Chondrocyte (in vitro differentiated cells): ENCODE measurements around the gene PRMT5. TPM values are rescaled to one million over a fixed set of nuclear protein-coding genes. Genes with fewer than 3 reads are reported as not detected.

Experiments
- DNase-seq: peaks from one replicate; pipeline ENCODE4 v3.0.0; 2021; ENCODE audit warnings: mixed read lengths, low spot score
- H3K27ac Mint-ChIP-seq: one replicate; pipeline ENCODE4 v1.8.0; 2021; ENCODE audit warnings: mild to moderate bottlenecking, moderate library complexity, mixed read lengths; ENCODE audit not compliant: unreplicated experiment
- H3K27me3 Mint-ChIP-seq: 2 replicates; pipeline ENCODE4 v1.8.0; 2021; ENCODE audit warnings: low read depth, mixed read lengths
- H3K36me3 Mint-ChIP-seq: 2 replicates; pipeline ENCODE4 v1.8.0; 2021; ENCODE audit warnings: low read depth, mixed read lengths
- H3K4me1 Mint-ChIP-seq: 2 replicates; pipeline ENCODE4 v1.8.0; 2021; ENCODE audit warnings: low read depth, mild to moderate bottlenecking, mixed read lengths
- H3K4me3 Mint-ChIP-seq: one replicate; pipeline ENCODE4 v1.8.0; 2021; ENCODE audit warnings: mild to moderate bottlenecking, moderate library complexity, mixed read lengths; ENCODE audit not compliant: unreplicated experiment
- H3K9me3 Mint-ChIP-seq: 2 replicates; pipeline ENCODE4 v1.8.0; 2021; ENCODE audit warnings: low read depth, mixed read lengths
- CTCF ChIP-seq: fragments of 200-600 bp; sonication (generic); IDR thresholded peaks from 2 replicates; pipeline ENCODE4 v1.5.0; 2021; ENCODE audit warnings: antibody characterized with exemption, mild to moderate bottlenecking, moderate library complexity
- total RNA-seq: library from RNA; stranded (reverse); gene quantifications from 3 replicates; pipeline ENCODE4 v1.2.1, GENCODE V29; 2021

Gene PRMT5
- total RNA-seq, 1 donor from 2014 or later: 50.4 TPM

DNA sequence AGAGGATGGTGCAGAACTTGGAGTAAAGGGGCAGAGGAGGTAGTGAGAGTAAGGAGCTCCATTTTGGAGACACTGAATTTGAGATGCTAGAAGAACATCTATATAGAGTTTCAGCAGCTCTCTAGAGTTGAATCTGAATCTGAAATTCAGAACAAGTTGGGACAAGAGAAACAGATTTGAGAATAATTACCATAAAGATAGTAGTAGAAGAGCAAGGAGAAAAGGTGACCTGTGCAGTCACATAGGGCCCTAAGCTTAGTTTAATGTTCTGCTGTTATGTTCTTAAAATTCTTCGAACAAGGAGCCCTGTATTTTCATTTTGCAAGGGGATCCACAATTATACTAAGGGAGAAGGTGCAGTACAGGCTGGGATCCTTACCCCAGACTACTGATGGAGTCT lies 38.8 kb downstream of the PRMT5 start:
- TF ChIP-seq CTCF: no peak
- DNase-seq: no peak
- Mint-ChIP-seq H3K4me1 (peaks cover 15% of the 10 kb centered on the region), H3K27me3 (no peaks in the 10 kb centered on the region), H3K36me3 (peaks cover 2% of the 10 kb centered on the region), H3K4me3 (no peak overlapping the region), H3K27ac (no peak overlapping the region), H3K9me3 (no peaks in the 10 kb centered on the region)

DNA sequence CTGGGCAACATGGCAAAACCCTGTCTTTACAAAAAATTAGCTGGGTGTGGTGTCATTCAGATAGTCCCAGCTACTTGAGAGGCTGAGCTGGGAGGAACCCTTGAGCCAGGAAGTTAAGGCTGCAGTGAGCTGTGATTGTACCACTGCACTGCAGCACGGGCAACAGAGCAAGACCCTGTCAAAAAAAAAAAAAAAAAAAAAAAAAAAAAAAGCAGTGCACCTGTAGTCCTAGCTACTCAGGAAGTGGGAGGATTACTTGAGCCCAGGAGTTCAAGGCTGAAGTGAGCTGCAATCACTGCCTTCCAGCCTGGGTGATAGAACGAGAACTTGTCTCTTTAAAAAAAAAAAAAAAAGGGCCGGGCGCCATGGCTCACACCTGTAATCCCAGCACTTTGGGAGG lies 40.5 kb downstream of the PRMT5 start:
- H3K27ac Mint-ChIP-seq: no peak overlapping the region
- peaks cover 15% of the 10 kb centered on the region for H3K4me1 Mint-ChIP-seq
- H3K9me3 Mint-ChIP-seq: no peaks in the 10 kb centered on the region
- H3K27me3 Mint-ChIP-seq: no peaks in the 10 kb centered on the region
- no peak for DNase-seq
- no peak overlapping the region for H3K4me3 Mint-ChIP-seq
- H3K36me3 Mint-ChIP-seq: peaks cover 2% of the 10 kb centered on the region
- no peak for TF ChIP-seq CTCF

- Mint-ChIP-seq H3K27me3 (no peaks in the 10 kb centered on the region), H3K4me1 (peaks cover 18% of the 10 kb centered on the region), H3K36me3 (peaks cover 2% of the 10 kb centered on the region), H3K4me3 (no peak overlapping the region), H3K9me3 (no peaks in the 10 kb centered on the region), H3K27ac (no peak overlapping the region)
- no peak for TF ChIP-seq CTCF
- no peak for DNase-seq
Observed at GRCh38 chr14:22887990-22888378, 41.2 kb downstream of the PRMT5 start.

DNA sequence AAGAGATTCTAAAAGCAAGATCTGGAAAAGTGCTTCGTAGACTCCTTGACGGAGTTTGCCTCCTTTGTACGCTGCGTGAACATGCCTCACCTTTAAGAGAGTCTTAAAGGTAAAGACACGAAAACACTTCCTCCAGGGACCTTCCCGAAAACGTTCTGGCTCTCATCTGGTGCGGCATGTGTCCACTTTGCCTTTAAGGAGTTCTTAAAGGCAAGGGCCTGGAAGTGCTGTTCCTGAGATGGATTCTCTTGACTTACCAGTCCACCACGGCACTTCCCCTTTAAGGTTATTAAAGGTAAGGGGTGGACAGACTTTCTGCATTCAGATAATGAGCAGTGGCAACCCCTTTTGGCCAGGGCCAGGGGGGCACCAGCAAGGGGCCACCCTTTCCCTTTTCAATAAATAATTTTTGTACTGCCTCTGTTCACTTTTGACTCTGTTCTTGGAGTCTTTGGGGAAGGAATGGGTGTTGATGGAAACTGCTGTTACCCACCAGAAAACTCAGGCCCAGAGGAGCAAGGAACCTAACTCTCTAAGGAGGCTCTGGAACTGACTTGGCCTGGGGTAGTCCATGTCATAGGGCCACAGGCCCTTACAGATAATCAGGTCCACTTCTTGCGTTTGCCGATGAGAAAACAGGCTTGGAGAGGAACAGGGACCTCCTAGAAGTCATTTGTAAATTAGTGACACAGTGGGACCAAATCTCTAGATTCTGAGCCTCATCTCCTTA lies 41.8 kb downstream of the PRMT5 start:
- no peak for TF ChIP-seq CTCF
- H3K27ac Mint-ChIP-seq: peak overlapping the region; percentile 65
- no peaks in the 10 kb centered on the region for H3K27me3 Mint-ChIP-seq
- H3K36me3 Mint-ChIP-seq: peaks cover 2% of the 10 kb centered on the region
- H3K9me3 Mint-ChIP-seq: no peaks in the 10 kb centered on the region
- H3K4me1 Mint-ChIP-seq: peaks cover 22% of the 10 kb centered on the region
- DNase-seq: no peak
- H3K4me3 Mint-ChIP-seq: peak overlapping the region; percentile 90

DNA sequence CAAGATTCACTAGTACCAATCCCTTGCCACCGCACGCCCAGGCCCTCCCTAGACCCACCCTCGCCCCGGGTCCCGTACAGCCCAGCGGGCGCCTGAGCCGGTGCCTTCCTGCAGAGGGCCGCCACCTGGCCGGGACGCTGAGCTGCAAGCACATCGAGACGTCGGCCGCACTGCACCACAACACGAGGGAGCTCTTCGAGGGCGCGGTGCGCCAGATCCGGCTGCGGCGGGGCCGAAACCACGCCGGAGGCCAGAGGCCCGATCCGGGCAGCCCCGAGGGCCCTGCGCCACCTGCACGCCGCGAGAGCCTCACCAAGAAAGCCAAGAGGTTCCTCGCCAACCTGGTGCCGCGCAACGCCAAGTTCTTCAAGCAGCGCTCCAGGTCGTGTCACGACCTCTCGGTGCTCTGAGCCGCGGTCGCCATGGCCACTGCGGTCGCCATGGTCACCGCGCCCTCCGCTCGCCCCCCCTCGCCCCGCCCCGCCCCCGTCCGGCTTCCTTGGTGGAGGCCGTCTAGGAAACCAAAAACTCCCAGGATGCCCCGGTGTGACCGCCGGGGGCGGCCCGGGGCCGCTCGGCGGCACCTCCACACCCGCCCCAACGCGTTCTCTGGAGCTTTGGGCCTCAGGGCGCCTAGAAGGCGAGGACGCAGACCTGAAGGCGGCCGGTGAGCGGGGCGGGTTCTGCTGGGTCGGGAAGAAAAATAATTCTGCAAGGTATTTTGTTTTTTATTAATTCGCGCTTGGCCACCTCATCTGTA lies 42.5 kb downstream of the PRMT5 start:
- peaks cover 22% of the 10 kb centered on the region for H3K4me1 Mint-ChIP-seq
- no peaks in the 10 kb centered on the region for H3K9me3 Mint-ChIP-seq
- H3K36me3 Mint-ChIP-seq: no peaks in the 10 kb centered on the region
- H3K4me3 Mint-ChIP-seq: peak overlapping the region; percentile 90
- TF ChIP-seq CTCF: peak; percentile 54
- H3K27ac Mint-ChIP-seq: peak overlapping the region; percentile 65
- DNase-seq: no peak
- no peaks in the 10 kb centered on the region for H3K27me3 Mint-ChIP-seq
